Aorta (tissue), 4 donors: ENCODE results near the gene LARP1B. TPM values are rescaled to one million over a fixed set of nuclear protein-coding genes. Genes with fewer than 3 reads are reported as not detected.

Experiments used
- polyA plus RNA-seq, 2 donors: library from polyadenylated mRNA; stranded (reverse); fragments of 200-250 nt; gene quantifications; one replicate each; pipeline ENCODE4 v1.2.3, GENCODE V29; 2013
- total RNA-seq, 2 donors: library from RNA; stranded (reverse); fragmentation: NEBNext Ultra II Directional; extraction: Animal tissue kit (Norgen Biotek cat#: 25700); gene quantifications; one replicate each; pipeline ENCODE4 v1.2.1, GENCODE V29; 2021
- donor health status: healthy with polysubstance abuse.
- donor health status: Bipolar disorder and iron deficiency.
- donor health status: DM: no; HTN: no; CAD: no.
- donor health status: DM: yes; HTN: yes; CAD: no.

The LARP1B gene
- total and polyA plus RNA-seq, 4 donors, result 14.1 to 23.9 (median 18.3) TPM

Other genes with a start within 250 kb of the LARP1B start
- 1 to 10 TPM in 1 of 2 donors, under 1 TPM in 1; 0.96 to 1.3 TPM for gene PLK4, start 180.4 kb upstream of the LARP1B start, total RNA-seq
- 1 to 10 TPM in 1 of 2 donors, under 1 TPM in 1; 0.72 to 4.9 TPM for gene PLK4, start 180.4 kb upstream of the LARP1B start, polyA plus RNA-seq
- 10 to 100 TPM; 25.8 to 29.3 TPM for gene MFSD8, start 96.1 kb upstream of the LARP1B start, total RNA-seq
- 10 to 100 TPM in 1 of 2 donors, 1 to 10 TPM in 1; 9.5 to 21.2 TPM for gene MFSD8, start 96.1 kb upstream of the LARP1B start, polyA plus RNA-seq
- gene ABHD18, start 95.9 kb upstream of the LARP1B start, total RNA-seq, result 10 to 100 TPM; 13.4 to 14.7 TPM
- gene ABHD18, start 95.9 kb upstream of the LARP1B start, polyA plus RNA-seq, result 1 to 10 TPM; 4.1 to 9.0 TPM
- gene PGRMC2, start 226.5 kb downstream of the LARP1B start, total RNA-seq, result 10 to 100 TPM; 65.6 to 74.8 TPM
- 10 to 100 TPM; 49.0 to 53.5 TPM for gene PGRMC2, start 226.5 kb downstream of the LARP1B start, polyA plus RNA-seq